ENCODE data around the gene RAD51B. TPM values are rescaled to one million over a fixed set of nuclear protein-coding genes. Genes with fewer than 3 reads are reported as not detected.

The RAD51B gene
- total and polyA plus RNA-seq, 9 of the 15 experiments (the other 6 are each of a cell fraction or from before 2014, with no cell fraction given): 8.5 to 17.3 (median 11.3) TPM

- no peak for TF ChIP-seq ELK3 (CRISPR knock-in tag; IDR thresholded peaks at IDR 0.05)
- TF ChIP-seq CHCHD3 (CRISPR knock-in tag; IDR thresholded peaks at IDR 0.05): no peak
- no peak for TF ChIP-seq ZNF398 (CRISPR knock-in tag; IDR thresholded peaks at IDR 0.05)
- no peak for TF ChIP-seq PHF21A (IDR thresholded peaks at IDR 0.05; ENCODE audit: borderline replicate concordance, low read depth)
- peak; percentile 90 for TF ChIP-seq SPI1 (IDR thresholded peaks at IDR 0.05; ENCODE audit: borderline replicate concordance, low read depth, low read length)
Observed at GRCh38 chr14:67962215-67962644, 142.7 kb downstream of the RAD51B start (continued).

- no peak for DNase-seq (ENCODE audit: extremely low read depth in 1 of 4, low spot score in 3 of 4)
- no peaks in the 10 kb centered on the region for H3K27me3 ChIP-seq (ENCODE audit: control insufficient read depth in 2 of 2, insufficient read depth in 2 of 2, low read length in 2 of 2)
- BruUV-seq (replicated peaks): no TSS peak
- no peaks in the 10 kb centered on the region for H3K36me3 ChIP-seq (ENCODE audit: control insufficient read depth, insufficient read depth, low read length)
- no peak for FAIRE-seq
- WGBS (ENCODE audit: insufficient coverage, low coverage, missing lambda C conversion rate): 46% methylated on average over 2 of the region's 2 CpGs
- intact Hi-C loops (cut with micrococcal nuclease) (no loop called here), in situ Hi-C loops (cut with MboI) (no loop called here)
- H3K9ac ChIP-seq (ENCODE audit: insufficient read depth in 1 of 2, low read depth in 2 of 2, low read length in 2 of 2): no peak overlapping the region
- H3K4me3 ChIP-seq: no peak overlapping the region
- no peak for TF ChIP-seq HNRNPK (IDR thresholded peaks at IDR 0.05; ENCODE audit: low read depth, low read length, poor library complexity, severe bottlenecking)
- TF ChIP-seq LEF1 (IDR thresholded peaks at IDR 0.05): no peak
- no peak for TF ChIP-seq NRF1 (conservative IDR thresholded peaks at IDR 0.05 in 1 of 2, IDR thresholded peaks at IDR 0.05 in 1 of 2)
- TF ChIP-seq THAP7 (CRISPR knock-in tag; IDR thresholded peaks at IDR 0.05): no peak
- TF ChIP-seq JUN (IDR thresholded peaks at IDR 0.05; ENCODE audit: borderline replicate concordance, low read depth, low read length): no peak
- TF ChIP-seq JUN (CRISPR knock-in tag; IDR thresholded peaks at IDR 0.05; ENCODE audit: borderline replicate concordance): no peak
- no peak for TF ChIP-seq ZZZ3 (IDR thresholded peaks at IDR 0.05)
- TF ChIP-seq ZBTB7A (IDR thresholded peaks at IDR 0.05; ENCODE audit: borderline replicate concordance, control insufficient read depth, low read depth, low read length): no peak
- no peak for TF ChIP-seq RBM15 (IDR thresholded peaks at IDR 0.05; ENCODE audit: insufficient read depth, low read length)
- TF ChIP-seq CREB3L1 (IDR thresholded peaks at IDR 0.05; ENCODE audit: borderline replicate concordance, low read depth): no peak
- no peak overlapping the region for H2AFZ ChIP-seq (ENCODE audit: low read depth, low read length)
- no peaks in the 10 kb centered on the region for H3K9me1 ChIP-seq (ENCODE audit: control insufficient read depth, insufficient read depth, low read length)
- ChIA-PET POLR2A (no interaction called here), CTCF (ENCODE audit: low intra/inter-chr PET ratio) (no interaction called here)
- H3K9me3 ChIP-seq (replicated peaks; ENCODE audit: control insufficient read depth, insufficient read depth, low read depth, low read length): no peaks in the 10 kb centered on the region
- no peak overlapping the region for H3K27ac ChIP-seq (ENCODE audit: extremely low read depth, low read depth, low read length)
- H3K79me2 ChIP-seq (ENCODE audit: control insufficient read depth, insufficient read depth, low read length): no peaks in the 10 kb centered on the region
- H3K4me1 ChIP-seq (replicated peaks in 1 of 2; ENCODE audit: control insufficient read depth in 2 of 2, insufficient read depth in 2 of 2, low read length in 2 of 2): no peaks in the 10 kb centered on the region
- no peak for ATAC-seq
- no peaks in the 10 kb centered on the region for H4K20me1 ChIP-seq (replicated peaks; ENCODE audit: control insufficient read depth, insufficient read depth, low read length)
- no peak overlapping the region for H3K4me2 ChIP-seq (ENCODE audit: insufficient read depth, low read length)
Observed at GRCh38 chr14:67963545-67963944, 144.0 kb downstream of the RAD51B start.

Measured in K562 (cell line).